GM18909 (cell line): Measurements from ENCODE around the gene TRAF3IP1.
"Not testable (repeated sequence)": the region's sequence is repeated elsewhere in the genome, so short reads cannot be mapped to it uniquely, and the experiment has no call there.

Source experiments
- ATAC-seq: cut with Tn5 transposase; IDR thresholded peaks from one replicate; pipeline ENCODE4 v1.9.1; 2021; ENCODE audit warnings: mild to moderate bottlenecking; ENCODE audit not compliant: unreplicated experiment, poor library complexity

Gene TRAF3IP1

DNA sequence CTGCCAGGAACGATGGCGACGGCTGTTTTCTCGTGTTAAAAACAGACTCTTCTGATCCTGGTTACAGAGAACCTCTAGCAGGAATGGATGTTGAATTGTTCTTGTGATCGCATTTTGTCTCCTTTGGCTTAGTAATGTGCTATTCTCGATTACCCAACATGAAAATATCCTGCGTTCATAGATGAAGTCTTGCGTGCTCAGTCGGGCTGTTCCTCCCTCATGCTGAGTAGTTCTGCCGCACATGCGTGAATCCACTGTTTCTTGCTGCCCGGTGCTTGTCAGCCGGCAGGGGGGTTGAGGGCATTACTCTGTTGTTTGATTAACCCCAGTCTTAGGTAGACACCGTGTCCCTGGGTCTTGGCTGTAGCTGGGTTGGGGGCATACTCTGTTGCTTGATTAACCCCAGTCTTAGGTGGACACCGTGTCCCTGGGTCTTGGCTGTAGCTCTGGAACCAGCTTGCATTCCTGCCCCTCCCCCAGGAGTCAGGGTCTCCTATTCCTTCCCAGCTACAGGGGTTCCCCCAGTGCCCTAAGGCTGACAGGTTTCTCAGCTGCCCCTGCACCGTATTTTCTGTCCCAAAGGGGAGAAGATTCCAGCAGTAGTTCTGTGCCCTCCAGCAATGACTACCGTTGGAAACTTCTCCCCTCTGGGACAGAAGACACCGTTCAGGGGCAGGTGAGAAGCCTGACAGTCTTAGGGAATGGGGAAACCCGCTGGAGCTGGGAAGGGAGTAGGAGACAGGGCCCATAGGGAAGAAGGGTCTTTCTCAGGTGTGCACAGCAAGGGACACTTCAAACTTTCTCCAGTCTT, 84.3 kb downstream of the TRAF3IP1 start:
- ATAC-seq: no peak

DNA sequence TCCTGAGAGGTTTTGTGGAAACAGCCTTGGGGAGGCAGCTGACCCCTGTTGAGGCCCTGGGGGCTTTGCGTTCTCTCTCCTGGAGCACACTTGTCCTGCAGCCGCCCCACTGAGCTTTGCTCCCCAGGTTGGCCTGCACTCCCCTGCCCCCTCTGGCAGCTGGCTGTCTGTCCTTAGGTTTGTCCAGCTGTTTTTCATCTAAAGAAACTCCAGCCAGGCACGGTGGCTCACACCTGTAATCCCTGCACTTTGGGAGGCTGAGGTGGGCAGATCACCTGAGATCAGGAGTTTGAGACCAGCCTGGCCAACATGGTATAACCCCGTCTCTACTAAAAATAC, 84.9 kb downstream of the TRAF3IP1 start:
- not testable (repeated sequence) for ATAC-seq

DNA sequence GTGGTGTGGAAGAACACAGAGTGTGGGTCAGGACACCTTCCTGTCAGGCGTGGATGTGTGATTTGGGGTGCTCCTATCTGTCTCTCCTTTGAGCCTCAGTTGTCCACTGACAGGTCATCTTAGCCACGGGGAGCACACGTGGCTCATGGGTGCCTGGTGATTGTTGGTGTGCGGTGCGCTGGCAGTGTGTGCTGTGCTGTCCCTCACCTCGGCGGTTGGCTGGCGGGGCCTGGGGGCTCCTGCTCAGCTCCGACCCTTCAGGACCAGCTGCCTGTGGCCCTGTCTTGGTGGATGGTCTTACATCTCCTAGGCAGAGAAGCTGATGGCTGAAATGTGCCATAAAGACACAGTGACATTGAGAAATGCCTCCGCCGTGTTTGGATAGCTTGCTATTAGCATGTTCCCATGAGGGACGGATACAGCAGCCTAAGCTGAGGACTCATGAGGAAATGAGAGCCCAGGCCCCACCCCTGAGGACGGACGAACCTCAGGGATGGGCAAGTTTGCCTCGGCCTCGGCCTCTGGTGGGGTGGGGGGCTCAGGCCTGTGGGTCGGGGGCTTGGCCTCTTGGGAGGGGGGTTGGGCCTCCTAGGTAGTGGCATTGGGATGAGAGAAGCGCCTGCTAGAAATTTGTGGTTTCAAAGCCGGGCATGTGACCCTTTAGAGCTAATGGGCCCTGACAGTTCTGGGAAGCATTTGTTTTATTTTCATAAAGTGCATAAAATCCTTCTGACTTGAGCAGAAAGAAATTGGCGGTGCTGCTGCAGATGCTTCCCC, 86.1 kb downstream of the TRAF3IP1 start:
- ATAC-seq: no peak

DNA sequence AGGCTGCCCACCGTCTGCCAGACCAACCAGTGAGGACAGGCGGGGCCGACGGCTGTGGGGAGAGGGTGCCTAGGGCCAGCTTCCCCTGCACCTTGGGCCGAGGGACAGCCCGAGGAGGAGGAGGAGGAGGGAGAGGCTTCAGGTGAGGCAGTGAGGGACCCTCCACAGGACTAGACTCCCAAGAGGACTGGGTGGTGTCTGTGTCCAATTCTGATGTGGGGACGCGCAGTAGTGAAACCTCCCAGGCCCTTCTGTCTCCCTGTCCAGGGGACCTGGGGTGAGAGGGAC, 86.6 kb downstream of the TRAF3IP1 start:
- ATAC-seq: no peak

DNA sequence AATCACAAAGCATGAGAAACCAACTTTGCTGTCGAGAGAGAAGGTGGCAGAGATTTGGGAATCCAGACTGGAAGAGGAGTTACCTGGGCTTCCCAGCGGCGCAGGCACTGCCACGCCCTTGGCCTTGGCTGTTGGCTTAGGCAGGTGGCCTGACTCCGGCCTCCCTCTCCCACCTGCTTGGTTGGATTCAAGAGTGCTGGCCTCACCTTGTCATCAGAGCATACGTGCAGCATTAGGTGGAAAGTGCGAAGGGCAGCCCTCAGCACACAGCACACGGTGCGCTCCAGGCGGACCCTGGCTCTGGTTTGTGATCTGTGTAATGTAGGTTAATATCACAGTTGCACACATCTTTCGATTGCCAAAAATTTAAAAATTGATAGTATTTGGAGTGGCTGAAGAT, 87.2 kb downstream of the TRAF3IP1 start:
- ATAC-seq: no peak

DNA sequence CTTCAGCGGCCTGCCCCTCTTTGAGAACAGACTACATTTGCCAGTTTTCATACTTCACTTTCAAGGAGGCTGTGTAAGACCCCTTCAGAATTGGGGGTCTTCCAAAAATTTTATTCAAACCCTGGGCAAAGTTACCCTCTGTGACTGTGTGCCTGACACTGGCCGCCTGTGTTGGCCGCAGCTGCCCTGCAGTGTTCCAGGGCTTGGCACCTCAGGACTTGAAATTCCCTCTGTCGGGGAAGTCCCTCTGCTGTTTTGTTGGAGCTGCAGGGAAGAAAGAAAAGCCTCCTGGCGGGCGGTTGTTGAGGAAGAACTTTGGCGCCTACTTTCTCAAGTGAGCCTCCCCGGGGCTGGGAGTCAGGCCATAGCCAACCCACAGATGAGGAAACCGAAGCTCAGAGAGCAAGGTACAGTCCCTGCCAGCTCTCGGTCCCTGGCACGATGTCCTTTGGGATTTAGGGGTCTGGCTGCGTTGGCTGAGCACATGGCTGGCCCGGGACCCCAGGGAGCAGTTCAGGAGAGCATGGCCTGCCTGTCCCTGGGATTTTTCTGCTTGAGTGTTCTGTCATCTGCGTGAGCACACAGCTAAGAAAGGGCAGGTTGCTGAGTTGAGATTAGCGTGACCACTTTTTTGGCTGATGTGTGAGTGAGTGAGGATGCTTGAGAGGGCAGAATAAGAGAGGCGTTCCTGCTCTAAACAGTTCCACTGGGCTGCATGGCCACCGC, 88.5 kb downstream of the TRAF3IP1 start:
- ATAC-seq: no peak

DNA sequence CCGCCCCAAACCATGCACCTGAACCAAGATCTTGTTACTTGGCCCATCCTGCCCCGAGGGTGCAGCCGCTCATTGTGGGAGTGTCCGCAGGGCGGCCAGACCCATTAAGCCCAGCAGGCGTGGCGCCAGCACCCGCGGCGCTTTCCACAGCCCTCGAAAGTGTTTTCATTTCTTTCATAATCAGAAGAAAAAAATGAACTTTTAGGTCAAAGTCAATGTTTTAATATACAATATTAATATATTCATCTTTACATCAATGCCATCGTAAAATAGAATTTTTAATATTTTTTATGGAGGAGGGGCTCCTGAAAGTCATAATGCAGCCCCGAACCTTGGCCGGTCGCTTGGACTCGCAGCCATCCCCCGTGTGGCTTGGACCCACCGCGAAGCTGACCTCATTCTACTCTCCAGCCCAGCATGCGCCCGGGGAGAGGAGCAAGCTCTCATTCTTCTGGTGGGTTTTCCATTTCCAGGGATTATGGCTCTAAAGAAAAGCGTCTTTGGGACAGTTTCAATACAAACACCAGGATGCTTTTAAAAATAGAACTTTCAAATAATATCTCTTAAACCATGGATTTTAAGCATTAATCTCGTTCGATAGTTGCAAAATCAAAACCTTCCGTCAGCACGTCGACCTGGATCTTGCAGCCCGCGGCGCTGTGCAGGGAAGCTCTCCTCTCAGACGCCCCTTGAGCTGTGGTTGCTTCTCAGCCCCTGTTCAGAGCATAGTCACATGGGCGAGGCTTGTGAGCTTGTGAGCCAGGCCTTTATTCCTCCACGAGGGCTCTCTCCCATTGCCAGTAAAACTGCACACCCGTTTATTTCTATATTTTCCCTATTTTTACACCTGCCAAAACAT, 89.3 kb downstream of the TRAF3IP1 start:
- ATAC-seq: no peak

DNA sequence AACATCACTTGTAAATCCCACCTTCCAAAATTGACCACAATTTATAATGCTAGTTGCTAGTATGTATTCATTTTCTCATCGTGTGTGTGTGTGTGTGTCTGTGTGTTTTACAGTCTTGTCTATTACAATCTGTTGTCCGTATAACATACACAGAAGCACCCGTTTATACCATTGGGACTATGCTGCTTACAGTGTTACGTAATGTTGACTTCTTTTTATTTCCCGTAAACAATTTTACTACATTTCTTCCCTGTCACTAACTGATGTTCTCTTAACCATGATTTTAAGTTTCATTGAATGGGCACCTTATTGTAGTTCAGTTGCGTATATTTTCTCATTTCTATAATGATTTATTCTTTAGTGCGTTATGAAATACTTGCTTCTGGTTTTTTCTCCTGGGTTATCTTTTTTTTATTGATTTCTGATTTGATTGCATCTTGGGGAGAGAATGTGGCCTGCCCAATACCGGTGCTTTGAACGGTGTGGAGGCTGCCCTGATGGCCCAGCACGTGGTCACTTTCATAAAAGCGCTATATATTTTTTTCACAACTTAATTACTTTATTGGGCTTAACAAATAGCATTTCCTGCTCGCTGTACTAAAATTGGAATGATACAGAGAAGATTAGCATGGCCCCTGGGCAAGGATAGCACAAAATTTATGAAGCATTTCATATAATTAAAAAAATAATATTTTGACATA, 91.9 kb downstream of the TRAF3IP1 start:
- ATAC-seq: no peak

DNA sequence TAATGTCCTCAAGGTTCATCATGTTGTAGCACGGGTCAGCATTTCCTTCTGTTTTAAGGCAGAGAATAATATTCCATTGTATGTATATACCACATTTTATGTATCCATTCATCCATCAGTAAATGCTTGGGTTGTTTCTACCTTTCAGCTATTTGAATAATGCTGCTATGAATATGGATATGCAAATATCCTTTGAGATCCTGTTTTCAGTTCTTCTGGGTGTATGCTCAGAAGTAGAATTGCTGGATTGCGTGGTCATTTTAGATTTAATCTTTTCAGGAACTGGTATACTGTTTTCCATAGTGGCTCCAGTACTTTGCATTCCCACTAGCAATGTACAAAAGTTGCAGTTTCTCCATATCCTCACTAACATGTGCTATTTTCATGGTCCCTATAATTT, 93.0 kb downstream of the TRAF3IP1 start:
- ATAC-seq: no peak

DNA sequence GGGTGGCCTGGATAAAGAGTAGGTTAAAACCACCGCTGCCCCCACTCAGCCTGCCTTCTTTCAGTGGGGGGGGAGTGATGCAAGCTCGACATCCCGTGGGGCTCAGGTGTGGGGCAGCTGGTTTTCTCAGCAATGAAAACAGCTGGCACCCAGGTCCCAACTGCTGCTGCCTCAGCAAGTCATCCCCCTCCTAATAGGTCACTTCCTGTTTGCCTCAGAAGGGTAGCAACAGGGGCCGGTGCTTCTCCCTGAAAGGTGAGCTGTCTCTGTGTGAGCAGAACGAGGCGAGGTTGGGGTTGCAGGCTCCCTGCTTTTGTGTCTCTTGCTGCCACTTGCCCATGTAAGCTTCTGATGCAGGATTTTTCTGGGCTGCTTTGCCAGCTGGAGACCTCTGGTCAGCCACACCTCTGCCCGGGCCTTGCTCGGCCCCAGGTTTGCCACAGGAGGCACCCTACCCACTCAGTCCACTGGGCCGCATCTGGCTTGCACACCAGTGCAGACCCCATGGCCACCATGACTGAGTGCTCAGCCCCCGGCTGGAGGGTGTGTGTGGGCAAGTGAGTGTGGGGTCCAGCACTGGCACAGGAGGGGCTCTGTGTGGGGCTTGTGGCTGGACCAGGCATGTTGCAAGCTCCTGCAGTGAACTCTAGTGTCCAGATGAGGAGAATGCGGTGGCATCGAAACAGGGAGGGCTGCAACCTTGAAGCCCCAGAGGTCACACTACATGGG, 94.9 kb downstream of the TRAF3IP1 start:
- no peak for ATAC-seq

DNA sequence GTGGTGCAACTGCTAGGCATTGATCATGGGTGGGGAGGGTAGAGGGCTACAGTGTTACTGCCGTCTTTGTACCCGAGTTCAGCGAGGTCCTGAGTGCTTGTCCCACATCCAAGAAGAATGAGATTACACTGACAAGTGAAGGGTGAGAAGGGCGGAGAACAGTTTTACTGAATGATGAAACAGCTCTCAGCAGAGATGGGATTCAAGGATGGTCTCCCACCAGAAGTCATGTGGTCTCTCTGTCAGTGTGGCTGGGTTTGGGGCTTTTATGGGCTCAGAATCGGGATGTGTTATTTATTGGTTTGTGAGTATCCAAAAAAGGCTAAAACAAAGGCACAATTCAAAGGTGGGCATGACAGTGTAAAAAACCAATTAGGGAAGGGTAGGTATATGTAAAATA, 95.6 kb downstream of the TRAF3IP1 start:
- no peak for ATAC-seq

DNA sequence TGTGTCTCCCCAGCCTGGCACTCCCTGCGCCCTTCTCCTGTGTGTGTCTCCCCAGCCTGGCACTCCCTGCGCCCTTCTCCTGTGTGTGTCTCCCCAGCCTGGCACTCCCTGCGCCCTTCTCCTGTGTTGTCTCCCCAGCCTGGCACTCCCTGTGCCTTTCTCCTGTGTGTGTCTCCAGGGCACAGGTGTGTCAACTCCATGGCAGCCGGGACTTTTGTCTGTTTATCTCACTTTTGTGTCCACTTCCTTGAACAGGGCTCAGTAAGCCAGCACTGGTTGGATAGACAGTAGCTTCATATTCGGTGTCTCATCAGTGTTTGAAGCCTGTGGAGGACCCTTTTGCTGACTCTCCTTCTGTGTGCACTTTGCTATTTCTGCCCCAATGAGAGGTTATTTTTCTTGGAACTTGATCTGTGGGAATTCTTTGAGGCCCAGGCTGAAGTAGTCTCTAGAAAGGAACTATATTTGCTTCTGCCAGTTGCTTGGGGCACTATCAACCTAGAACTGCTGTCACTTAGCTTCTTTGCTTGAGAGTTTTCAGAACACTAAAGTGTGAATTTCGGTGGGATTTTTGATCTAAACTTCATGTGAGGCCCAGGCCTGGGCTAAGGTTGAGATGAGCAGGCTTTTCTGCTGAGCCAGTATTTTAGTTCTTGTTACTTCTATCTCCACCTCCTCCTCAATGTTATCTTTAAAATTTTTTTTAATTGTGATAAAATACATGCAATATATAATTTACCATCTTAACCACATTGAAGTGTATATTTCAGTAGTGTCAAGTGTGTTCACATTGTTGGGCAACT, 98.1 kb downstream of the TRAF3IP1 start:
- no peak for ATAC-seq

DNA sequence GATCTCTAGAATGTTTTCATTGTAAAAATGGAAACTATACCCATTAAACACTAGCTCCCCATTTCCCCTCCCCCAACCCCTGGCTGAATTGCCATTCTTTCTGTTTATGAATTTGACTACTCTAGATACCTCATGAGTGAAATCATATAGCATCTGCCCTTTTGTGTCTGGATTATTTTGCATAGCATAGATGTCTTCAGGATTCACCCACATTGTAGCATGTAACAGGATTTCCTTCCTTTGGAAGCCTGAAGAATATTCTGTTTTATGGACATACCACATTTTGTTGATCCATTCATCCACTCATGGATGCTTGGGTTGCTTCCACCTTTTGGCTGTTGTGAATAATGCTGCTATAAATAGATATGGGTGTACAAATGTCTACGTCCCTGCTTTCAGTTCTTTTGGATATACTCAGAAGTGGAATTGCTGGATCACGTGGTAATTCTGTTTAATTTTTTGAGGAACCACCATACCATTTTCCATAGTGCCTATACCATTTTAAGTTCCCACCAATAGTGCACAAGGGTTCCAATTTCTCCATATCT, 98.8 kb downstream of the TRAF3IP1 start:
- ATAC-seq: no peak

DNA sequence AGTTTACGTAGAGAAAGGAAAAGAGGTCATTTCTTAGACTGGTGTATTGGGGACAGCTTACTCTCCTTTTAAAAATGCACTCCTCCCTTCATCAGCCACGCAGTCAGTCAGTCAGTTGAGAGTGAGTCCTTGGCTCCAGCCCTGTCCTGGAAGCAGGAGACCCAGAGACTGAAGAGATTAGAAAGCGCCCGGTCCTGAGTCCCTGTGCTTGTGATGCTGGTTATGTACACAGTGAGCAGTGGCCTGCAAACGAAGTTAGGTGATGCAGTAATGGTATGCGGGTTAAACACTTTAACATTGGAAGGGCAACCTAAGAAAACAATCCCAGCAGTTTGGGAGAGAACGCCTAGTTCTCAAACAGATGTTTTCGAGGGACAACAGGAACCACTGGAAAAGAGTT, 100.1 kb downstream of the TRAF3IP1 start:
- ATAC-seq: no peak

DNA sequence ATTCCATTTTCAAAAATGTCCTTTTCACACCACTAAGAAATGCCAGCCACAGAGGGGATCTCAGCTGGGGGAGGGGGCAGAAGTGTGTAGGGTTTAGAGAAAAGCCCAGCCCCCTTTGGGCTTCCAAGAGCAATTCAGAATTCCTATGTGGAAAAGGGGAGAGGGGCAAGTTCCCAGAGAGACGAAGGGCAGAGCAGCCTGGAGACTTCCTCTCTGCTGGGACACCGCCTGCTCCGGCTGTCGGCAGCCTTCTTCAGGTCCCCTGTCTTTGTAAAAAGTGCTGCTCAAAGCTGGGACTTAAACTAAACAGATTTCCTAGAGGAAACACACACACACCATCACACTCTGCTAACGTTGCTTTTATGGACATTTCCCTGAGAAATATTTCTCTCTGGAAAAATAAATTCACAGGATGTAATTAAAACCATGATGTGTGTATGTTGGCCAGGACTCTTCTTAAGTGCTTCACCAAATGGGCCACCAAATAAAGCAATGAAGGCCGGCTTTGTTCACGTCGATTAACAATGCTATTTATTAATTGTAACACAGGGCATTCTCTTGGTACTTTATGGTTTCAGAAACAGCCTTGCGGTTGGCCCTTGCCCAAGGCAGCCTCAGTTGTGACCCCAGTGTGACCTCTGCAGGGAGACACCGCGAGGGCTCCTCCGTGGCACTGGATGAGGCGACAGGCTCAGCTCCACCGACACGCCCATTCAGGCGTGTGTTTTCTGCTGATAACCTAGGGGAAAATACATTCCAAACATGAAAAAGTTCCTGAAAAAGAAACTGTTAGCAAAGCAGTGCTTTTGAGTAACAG, 100.8 kb downstream of the TRAF3IP1 start:
- ATAC-seq: no peak

DNA sequence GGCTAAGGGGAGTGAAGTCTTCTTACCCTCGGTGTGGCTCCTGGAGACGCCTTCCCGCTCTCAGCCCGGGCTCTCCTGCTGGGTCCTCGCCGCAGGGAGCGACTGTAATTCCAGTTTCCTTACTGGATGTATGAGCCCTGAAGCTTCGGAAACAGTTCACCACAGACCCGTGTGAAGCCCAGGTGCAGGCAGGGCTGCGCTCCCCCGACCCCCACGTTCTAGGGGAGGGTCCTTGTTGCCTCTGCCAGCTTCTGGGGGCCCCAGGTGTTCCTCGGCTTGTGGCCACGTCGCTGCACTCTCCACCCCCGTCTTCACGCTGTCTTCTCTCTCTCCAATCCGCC, 101.3 kb downstream of the TRAF3IP1 start:
- no peak for ATAC-seq

DNA sequence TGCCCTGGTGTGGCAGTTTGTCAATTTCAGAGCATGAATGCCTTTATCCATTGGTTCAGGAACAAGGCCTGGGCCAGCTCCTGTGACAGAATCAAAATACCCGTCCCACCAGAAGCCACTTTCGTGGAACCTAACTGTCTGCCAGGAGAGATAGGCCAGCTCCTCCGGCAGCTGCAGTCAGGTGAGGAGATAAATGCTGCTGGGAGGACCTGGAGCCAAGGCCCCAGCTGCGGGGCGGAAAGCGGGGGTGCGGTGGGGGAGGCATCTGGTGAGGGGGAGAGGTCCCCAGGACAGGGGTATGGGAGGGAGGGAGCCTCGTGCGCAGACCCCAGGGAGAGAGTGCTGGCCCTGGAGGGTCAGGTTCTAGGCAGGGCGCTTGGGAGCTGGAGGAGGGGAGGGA, 102.0 kb downstream of the TRAF3IP1 start:
- ATAC-seq: no peak

DNA sequence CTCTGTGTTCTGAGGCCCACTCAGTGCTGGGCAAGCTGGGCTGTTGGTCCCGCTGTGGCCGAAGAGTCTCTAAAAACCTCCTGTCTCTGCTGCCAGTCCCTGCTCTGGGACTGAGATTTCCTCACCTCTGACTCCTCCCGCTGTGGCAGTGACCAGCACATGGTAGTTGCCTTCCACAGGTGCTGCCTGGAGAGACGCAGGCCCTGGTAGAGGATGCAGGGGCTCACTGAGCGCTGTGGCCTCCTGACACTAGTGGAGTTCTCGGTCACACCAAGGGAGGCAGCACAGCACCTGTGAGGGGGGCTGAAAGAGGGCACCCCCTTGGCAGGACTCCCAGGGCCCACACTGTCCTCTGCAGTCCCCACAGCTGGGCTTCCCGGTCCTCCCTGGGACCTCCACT, 102.6 kb downstream of the TRAF3IP1 start:
- ATAC-seq: no peak
